ENCODE measurements around the gene SYT8.

GRCh38 chr11:1815311-1815710 is 19.5 kb upstream of the SYT8 start:
- TF ChIP-seq CTCF (IDR thresholded peaks at IDR 0.05), result no peak
- TF ChIP-seq POLR2A (IDR thresholded peaks at IDR 0.05), result no peak
- TF ChIP-seq POLR2AphosphoS5 (IDR thresholded peaks at IDR 0.05; ENCODE audit: insufficient read depth in 1 of 2, low read depth in 1 of 2), result no peak

Measured in vagina (tissue), 2 donors.